Astrocyte of the spinal cord (primary cell): ENCODE results near the gene B3GNT2.

Experiments used
- DNase-seq: peaks from one replicate; pipeline ENCODE4 v3.0.0; 2011; ENCODE audit warnings: low read depth, low spot score
- H3K4me3 ChIP-seq: 2 replicates; pipeline ENCODE4 v1.5.1; 2011; ENCODE audit warnings: low read depth, mild to moderate bottlenecking, low read length, moderate library complexity
- CTCF ChIP-seq: IDR thresholded peaks from 2 replicates; pipeline ENCODE4 v1.5.1; 2012; ENCODE audit warnings: low read depth, mild to moderate bottlenecking, low read length, inconsistent platforms
- in situ Hi-C: cut with HindIII; loops from 2 replicates; pipeline ENCODE4 v1.10.0; 2017; ENCODE audit warnings: low sequenced_read_pairs

Gene B3GNT2

DNA sequence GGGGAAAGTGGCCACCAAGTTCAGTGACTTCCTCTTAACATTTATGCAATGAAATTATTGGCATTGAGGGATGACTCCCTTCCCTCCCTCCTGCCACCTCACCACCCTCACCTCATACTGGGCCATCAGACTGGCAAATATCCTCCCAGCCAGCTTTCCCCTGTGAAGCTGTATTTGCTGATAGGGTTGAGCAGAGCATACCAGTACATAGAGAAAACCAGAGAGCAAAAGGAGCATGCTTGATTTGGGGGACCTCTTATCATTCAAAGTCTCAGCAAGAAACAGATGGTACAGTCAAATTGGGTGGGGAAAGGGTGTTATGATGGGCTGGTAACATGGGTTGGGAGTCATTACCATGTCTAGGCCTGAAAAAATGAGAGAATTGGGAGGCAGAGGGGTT lies 19.1 kb upstream of the B3GNT2 start:
- in situ Hi-C loops: no loop called here
- no peak for TF ChIP-seq CTCF
- no peak overlapping the region for H3K4me3 ChIP-seq
- no peak for DNase-seq

GRCh38 chr2:62177392-62178049 lies 18.4 kb upstream of the B3GNT2 start:
- no peak for DNase-seq
- TF ChIP-seq CTCF: no peak
- in situ Hi-C loops: no loop called here
- H3K4me3 ChIP-seq: no peak overlapping the region

- TF ChIP-seq CTCF: no peak
- in situ Hi-C loops: no loop called here
- DNase-seq: peak; percentile 41
- H3K4me3 ChIP-seq: no peak overlapping the region
Measured at GRCh38 chr2:62178741-62179271, 17.1 kb upstream of the B3GNT2 start.

DNA sequence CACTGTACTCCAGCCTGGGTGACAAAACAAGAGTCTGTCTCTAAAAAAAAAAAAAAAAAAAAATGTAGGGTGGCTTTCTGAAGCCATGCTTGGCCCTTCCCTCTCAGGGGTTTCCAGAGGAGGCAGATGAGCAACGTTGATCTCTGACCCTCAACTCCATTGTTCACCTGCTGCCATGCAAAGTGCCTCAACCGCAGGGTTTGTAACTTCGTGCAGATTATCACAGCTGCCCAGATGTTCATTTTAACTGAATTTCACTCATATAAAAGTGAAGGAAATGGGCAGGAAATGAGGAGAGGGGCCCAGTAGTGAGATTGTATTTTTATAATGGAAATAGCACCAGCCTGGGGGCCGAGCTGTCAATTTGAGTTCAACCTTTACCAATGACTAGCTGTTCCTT lies 14.9 kb upstream of the B3GNT2 start:
- no peak for TF ChIP-seq CTCF
- H3K4me3 ChIP-seq: no peak overlapping the region
- DNase-seq: no peak
- in situ Hi-C loops: no loop called here

DNA sequence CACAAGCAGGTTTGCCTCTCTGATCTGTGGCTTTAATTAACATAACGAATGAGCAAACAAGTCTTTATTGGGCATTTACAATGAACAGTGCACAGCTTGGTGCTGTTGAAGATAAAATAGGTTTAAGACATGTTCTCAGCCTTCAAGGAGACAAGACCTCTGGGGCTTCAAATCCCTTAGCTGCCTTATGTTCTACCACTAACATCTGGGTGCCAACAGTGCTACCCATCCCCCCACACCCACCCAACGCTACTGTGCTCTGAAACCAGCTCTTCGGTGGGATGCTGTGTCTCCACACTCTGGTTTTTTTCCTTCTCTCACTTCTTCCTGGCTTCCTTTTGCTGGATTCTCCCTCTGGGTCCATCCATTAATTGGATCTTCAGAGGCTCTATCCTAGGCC lies 14.1 kb upstream of the B3GNT2 start:
- in situ Hi-C loops: no loop called here
- H3K4me3 ChIP-seq: no peak overlapping the region

GRCh38 chr2:62184512-62185230 lies 11.2 kb upstream of the B3GNT2 start:
- TF ChIP-seq CTCF: no peak
- in situ Hi-C loops: no loop called here
- DNase-seq: no peak
- no peak overlapping the region for H3K4me3 ChIP-seq

More for the DNA sequence above, 14.1 kb upstream of the B3GNT2 start:
- TF ChIP-seq CTCF: no peak
- no peak for DNase-seq
